SK-N-MC (cell line): ENCODE measurements around the gene POLRMT.
A peak's percentile ranks its signal among the peaks of the same experiment; 100 is the strongest.

Experiments used
- EZH2 ChIP-seq: fragments of 200-600 bp; sonication (generic); IDR thresholded peaks from one replicate; pipeline ENCODE4 v1.6.1; 2017; ENCODE audit warnings: antibody characterized with exemption
- POLR2AphosphoS5 ChIP-seq: IDR thresholded peaks from 2 replicates; pipeline ENCODE4 v1.6.1; 2012; ENCODE audit warnings: mild to moderate bottlenecking, low read depth, low read length, borderline replicate concordance

DNA sequence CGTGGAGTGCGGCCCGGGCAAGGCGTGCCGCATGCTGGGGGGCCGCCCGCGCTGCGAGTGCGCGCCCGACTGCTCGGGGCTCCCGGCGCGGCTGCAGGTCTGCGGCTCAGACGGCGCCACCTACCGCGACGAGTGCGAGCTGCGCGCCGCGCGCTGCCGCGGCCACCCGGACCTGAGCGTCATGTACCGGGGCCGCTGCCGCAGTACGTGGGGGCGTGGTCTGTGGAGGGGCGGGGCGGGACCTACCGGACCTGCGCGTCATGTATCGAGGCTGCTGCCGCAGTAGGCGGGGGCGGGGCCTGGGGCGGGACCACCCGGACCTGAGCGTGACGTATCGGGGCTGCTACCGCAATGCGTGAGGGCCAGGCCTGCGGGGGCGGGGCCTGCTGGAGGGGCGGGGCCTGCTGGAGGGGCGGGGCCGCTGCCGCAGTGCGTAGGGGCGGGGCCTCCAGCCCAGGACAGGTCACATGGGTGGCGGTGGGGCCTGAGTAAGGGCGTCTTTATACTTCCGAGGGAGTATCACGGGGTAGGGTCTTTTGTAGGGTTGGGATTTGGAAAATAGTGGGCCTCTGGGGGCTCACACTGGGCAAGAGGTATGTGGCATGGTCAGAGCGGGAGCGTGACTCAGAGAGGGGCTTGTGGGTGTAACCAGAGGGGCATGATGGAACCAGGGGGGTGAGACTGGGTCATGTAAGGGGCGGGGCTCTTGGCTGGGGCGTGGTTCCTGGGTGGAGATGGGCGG lies 47.1 kb upstream of the POLRMT start:
- TF ChIP-seq POLR2AphosphoS5 (peak; percentile 70), EZH2 (no peak)
